Pancreas (tissue), 10 donors: ENCODE results near the gene FAT2. TPM values are rescaled to one million over a fixed set of nuclear protein-coding genes. Genes with fewer than 3 reads are reported as not detected.

Source experiments
- ATAC-seq, 4 donors: fragments of 200-7000 bp; cut with Tn5 transposase; one replicate each; pipeline versions ENCODE4 v1.8.0 to v1.9.1; 2020; ENCODE audit warnings: mild to moderate bottlenecking in 4 of 4, moderate library complexity in 4 of 4
- DNase-seq, 6 donors: peaks; one replicate each; pipeline ENCODE4 v3.0.0-alpha.2; 2020
- FAIRE-seq: peaks from 2 replicates; lab custom pipeline; 2012; peaks lifted over from hg19 to GRCh38; lab: Jason Lieb, UNC
- H3K27ac ChIP-seq, 4 donors: fragments of 200-600 bp; sonication (generic); 1 replicate in 3 of 4; 2 replicates in 1 of 4; pipeline versions ENCODE4 v1.5.0 to v1.8.0; 2020
- H3K27me3 ChIP-seq, 4 donors: fragments of 200-600 bp; one replicate each; pipeline ENCODE4 v1.8.0; 2021
- H3K36me3 ChIP-seq, 3 donors: fragments of 200-600 bp; sonication (generic) in 1 of 3; one replicate each; pipeline versions ENCODE4 v1.5.0 to v1.8.0; 2020 to 2021
- H3K4me1 ChIP-seq, 3 donors: fragments of 200-600 bp; one replicate each; pipeline ENCODE4 v1.8.0; 2021
- H3K4me3 ChIP-seq, 4 donors: fragments of 200-600 bp; sonication (generic) in 2 of 4; one replicate each; pipeline versions ENCODE4 v1.5.0 to v1.8.0; 2020 to 2021
- H3K9me3 ChIP-seq, 4 donors: fragments of 200-600 bp; one replicate each; pipeline ENCODE4 v1.8.0; 2021
- CTCF ChIP-seq, 4 donors: fragments of 200-600 bp; sonication (generic) in 3 of 4; IDR thresholded peaks; one replicate each; pipeline versions ENCODE4 v1.5.0 to v1.8.0; 2021; ENCODE audit warnings: antibody characterized with exemption in 4 of 4
- WGBS, 2 donors: extraction: QIAGEN DNeasy Blood & Tissue Kit; methylation state at CpG; one replicate each; pipeline ENCODE4 v1.1.7; 2013; 5-methylcytosine and 5-hydroxymethylcytosine counted together
- intact Hi-C, 3 donors: fragments of 100-400 bp; cut with DNase I; formaldehyde crosslinking; loops; one replicate each; pipeline versions ENCODE4 v1.11.1 to v1.14.2; 2022
- polyA plus RNA-seq, 2 donors: library from polyadenylated mRNA; stranded (reverse); fragments of 200-250 nt; gene quantifications; one replicate each; pipeline ENCODE4 v1.2.3, GENCODE V29; 2013
- total RNA-seq, 6 donors: library from RNA; stranded (reverse); fragmentation: NEBNext Ultra II Directional in 4 of 6; extraction: Animal tissue kit (Norgen Biotek cat#: 25700) in 4 of 6; gene quantifications; one replicate each; pipeline versions ENCODE4 v1.2.1 to v1.2.4, GENCODE V29; 2021 to 2023
- donor health status: healthy with polysubstance abuse.
- donor health status: DM: no; HTN: no; CAD: no; lungs with moderate emphysema.
- donor health status: DM: no; HTN: no; CAD: no.
- donor health status: control.
- donor health status: control.
- donor health status: Bipolar disorder and iron deficiency.
- donor health status: DM: yes; HTN: yes; CAD: no.
- donor health status: DM: no; HTN: no; CAD: no.
- donor health status: DM: no; HTN: no; CAD: no.
- donor health status: DM: yes; HTN: yes; CAD: no.

The FAT2 gene
- total and polyA plus RNA-seq, 8 donors: under 0.01 to 0.06 (median 0.03) TPM; not detected in 4

- Histone ChIP-seq H3K4me1 (no peaks in the 10 kb centered on the region), H3K27ac (no peak overlapping the region), H3K27me3 (no peaks in the 10 kb centered on the region), H3K9me3 (no peaks in the 10 kb centered on the region), H3K4me3 (no peak overlapping the region), H3K36me3 (no peaks in the 10 kb centered on the region)
- FAIRE-seq: no peak
- ATAC-seq: no peak
- WGBS, 2 donors: 60 to 77% methylated on average over 6 of the region's 6 CpGs
- no peak for TF ChIP-seq CTCF (IDR thresholded peaks at IDR 0.05)
- intact Hi-C loops: no loop called here
- DNase-seq: no peak
Observed at GRCh38 chr5:151557951-151558350, 33.2 kb downstream of the FAT2 start.

GRCh38 chr5:151557466-151557865 lies 33.7 kb downstream of the FAT2 start:
- FAIRE-seq: no peak
- no peak for ATAC-seq
- no peaks in the 10 kb centered on the region for H3K36me3 ChIP-seq
- WGBS, 2 donors: 79 to 93% methylated on average over 1 of the region's 1 CpG
- intact Hi-C loops: no loop called here
- H3K4me3 ChIP-seq: no peak overlapping the region
- DNase-seq: no peak
- H3K27ac ChIP-seq: no peak overlapping the region
- no peaks in the 10 kb centered on the region for H3K9me3 ChIP-seq
- TF ChIP-seq CTCF (IDR thresholded peaks at IDR 0.05): no peak
- H3K27me3 ChIP-seq: no peaks in the 10 kb centered on the region
- no peaks in the 10 kb centered on the region for H3K4me1 ChIP-seq

- DNase-seq (no peak), FAIRE-seq (no peak), ATAC-seq (peak in 1 of 4 donors; percentile 30)
- H3K27ac ChIP-seq: no peak overlapping the region
- H3K36me3 ChIP-seq: no peaks in the 10 kb centered on the region
- WGBS, 2 donors: 52 to 69% methylated on average over 6 of the region's 6 CpGs
- TF ChIP-seq CTCF (IDR thresholded peaks at IDR 0.05): no peak
- no peaks in the 10 kb centered on the region for H3K27me3 ChIP-seq
- intact Hi-C loops: no loop called here
- H3K9me3 ChIP-seq: no peaks in the 10 kb centered on the region
- H3K4me1 ChIP-seq: no peaks in the 10 kb centered on the region
- no peak overlapping the region for H3K4me3 ChIP-seq
Observed at GRCh38 chr5:151556806-151557205, 34.3 kb downstream of the FAT2 start.

GRCh38 chr5:151555760-151556576 lies 35.2 kb downstream of the FAT2 start:
- intact Hi-C loops: no loop called here
- FAIRE-seq (no peak), DNase-seq (no peak), ATAC-seq (no peak)
- H3K27me3 ChIP-seq: no peaks in the 10 kb centered on the region
- no peak overlapping the region for H3K4me3 ChIP-seq
- H3K36me3 ChIP-seq: no peaks in the 10 kb centered on the region
- H3K4me1 ChIP-seq: no peaks in the 10 kb centered on the region
- no peak for TF ChIP-seq CTCF (IDR thresholded peaks at IDR 0.05)
- no peak overlapping the region for H3K27ac ChIP-seq
- no peaks in the 10 kb centered on the region for H3K9me3 ChIP-seq
- WGBS, 2 donors: 75 to 83% methylated on average over 4 of the region's 4 CpGs

- TF ChIP-seq CTCF (IDR thresholded peaks at IDR 0.05): no peak
- DNase-seq (no peak), FAIRE-seq (no peak), ATAC-seq (no peak)
- intact Hi-C loops: no loop called here
- H3K36me3 ChIP-seq: no peaks in the 10 kb centered on the region
- no peaks in the 10 kb centered on the region for H3K27me3 ChIP-seq
- 49 to 52% methylated on average over 5 of the region's 5 CpGs for WGBS, 2 donors
- H3K4me3 ChIP-seq: no peak overlapping the region
- H3K4me1 ChIP-seq: no peaks in the 10 kb centered on the region
- H3K9me3 ChIP-seq: no peaks in the 10 kb centered on the region
- H3K27ac ChIP-seq: no peak overlapping the region
Observed at GRCh38 chr5:151553695-151554094, 37.4 kb downstream of the FAT2 start.
